Lung microvascular endothelial cell (primary cell): ENCODE measurements around the gene MTCH1. TPM values are rescaled to one million over a fixed set of nuclear protein-coding genes. Genes with fewer than 3 reads are reported as not detected.

Experiments
- DNase-seq, 2 donors: peaks; one replicate each; pipeline versions ENCODE4 v3.0.0 to v3.0.0-alpha.2; 2010; ENCODE audit warnings: low read depth in 2 of 2
- total RNA-seq: library from RNA; depleted of rRNA; stranded (reverse); fragments of >200 nt; gene quantifications from 2 replicates; pipeline ENCODE4 v1.2.1, GENCODE V29; 2014

Gene MTCH1
- total RNA-seq, 1 donor from 2014 or later, result 183 TPM

DNA sequence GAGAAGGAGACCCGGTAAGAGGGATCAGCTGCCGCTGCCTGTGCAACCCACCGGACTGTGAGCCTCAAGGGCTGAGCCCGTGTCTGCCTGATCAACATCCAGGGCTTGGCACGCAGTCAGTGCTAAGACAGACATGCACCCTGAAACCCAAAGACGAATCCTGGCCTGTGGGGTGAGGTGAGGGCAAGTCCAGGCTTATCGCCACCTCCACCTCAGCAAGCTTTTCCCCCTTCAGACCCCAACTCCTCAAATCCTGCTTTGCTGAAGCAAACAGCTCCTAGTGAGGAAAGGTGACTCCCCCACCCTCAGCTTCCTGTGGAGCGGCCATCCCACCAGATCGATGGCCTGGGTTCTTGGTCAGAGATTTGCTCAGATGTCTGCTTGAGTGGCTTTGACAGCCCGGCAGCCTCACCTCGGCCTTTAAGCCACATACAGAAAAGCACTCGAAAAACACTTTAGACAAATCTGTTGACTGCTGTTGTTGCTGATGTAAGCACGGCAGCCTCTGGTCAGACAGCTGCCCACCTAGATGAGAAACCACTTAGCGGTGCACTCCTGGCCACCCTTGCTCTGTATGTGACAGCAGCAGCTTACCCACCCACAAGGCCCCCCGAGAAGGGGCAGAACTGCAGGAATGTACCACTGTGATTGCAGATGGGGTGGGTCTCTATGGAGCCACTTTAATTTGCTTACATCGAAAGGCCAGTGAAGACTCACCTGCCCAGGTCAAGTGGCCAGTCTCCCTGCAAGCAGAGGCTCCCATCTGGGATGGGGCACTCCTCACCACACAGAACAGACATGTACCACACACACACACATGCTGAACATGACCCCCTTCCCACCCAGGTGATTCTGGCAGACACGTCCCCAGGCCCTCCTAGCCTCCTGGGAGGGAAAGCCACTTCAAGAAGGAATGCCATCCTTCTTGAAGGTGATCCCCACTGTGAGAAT is 14.8 kb downstream of the MTCH1 start:
- DNase-seq, result no peak

GRCh38 chr6:36969988-36970891 is 15.8 kb downstream of the MTCH1 start:
- no peak for DNase-seq

DNA sequence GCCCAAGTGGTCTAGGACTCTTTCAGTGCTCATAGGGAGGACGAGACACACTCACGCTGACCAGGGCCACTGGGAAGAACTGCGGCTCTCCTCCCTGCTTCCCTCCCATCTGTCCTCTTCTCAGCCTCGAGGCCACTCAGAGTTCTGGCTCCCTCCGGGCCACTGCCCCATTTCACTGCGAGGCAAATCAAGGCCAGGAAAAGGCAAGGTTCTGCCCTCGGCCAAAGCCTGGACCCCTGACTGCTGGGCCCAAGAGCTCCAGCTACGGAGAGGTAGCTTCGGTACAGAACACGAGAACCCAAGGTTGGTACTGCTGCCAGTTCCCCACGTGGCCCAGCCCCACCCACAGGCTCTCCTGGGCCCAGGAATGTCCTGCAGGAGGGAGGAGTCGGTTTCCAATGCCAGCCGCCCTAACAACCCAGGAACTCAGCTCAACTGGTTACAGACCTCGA is 16.7 kb downstream of the MTCH1 start:
- DNase-seq, result no peak

GRCh38 chr6:36968266-36968977 is 17.6 kb downstream of the MTCH1 start:
- DNase-seq, result no peak

- no peak for DNase-seq
Observed at GRCh38 chr6:36967757-36968156, 18.2 kb downstream of the MTCH1 start.

GRCh38 chr6:36967301-36967700 is 18.7 kb downstream of the MTCH1 start:
- no peak for DNase-seq

DNA sequence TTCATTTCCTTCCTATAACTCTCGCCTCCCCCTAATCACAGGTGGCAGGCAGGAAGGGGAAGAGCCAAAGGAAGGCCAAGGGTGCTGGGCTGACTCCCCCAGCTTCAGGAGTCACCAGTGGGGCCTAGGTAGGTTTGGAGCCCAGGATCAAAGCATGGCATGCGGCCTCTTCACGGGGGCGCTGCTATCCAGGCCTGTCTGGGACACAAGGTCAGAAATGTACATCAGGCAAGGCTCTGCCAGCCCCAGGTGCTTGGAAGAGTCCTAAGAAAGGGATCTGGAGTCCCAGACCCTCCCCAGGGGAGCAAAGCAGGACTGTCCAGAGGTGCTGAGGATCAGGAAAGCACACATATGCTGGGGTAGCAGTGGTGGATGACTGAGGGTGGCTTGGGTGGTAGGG is 21.1 kb downstream of the MTCH1 start:
- no peak for DNase-seq

DNA sequence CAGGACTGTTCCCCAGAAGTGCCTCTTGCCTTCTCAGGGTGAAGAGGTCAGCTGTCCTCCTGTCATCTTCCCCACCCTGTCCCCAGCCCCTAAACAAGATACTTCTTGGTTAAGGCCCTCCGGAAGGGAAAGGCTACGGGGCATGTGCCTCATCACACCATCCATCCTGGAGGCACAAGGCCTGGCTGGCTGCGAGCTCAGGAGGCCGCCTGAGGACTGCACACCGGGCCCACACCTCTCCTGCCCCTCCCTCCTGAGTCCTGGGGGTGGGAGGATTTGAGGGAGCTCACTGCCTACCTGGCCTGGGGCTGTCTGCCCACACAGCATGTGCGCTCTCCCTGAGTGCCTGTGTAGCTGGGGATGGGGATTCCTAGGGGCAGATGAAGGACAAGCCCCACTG is 21.6 kb downstream of the MTCH1 start:
- no peak for DNase-seq

- DNase-seq, result no peak
Observed at GRCh38 chr6:36963451-36964290, 22.3 kb downstream of the MTCH1 start.

DNA sequence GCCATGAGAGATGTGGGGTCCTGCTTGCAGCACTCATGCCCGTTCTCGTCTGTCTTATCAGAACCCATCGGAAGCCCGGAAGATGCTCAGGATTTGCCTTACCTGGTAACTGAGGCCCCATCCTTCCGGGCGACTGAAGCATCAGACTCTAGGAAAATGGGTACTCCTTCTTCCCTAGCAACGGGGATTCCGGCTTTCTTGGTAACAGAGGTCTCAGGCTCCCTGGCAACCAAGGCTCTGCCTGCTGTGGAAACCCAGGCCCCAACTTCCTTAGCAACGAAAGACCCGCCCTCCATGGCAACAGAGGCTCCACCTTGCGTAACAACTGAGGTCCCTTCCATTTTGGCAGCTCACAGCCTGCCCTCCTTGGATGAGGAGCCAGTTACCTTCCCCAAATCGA is 23.1 kb downstream of the MTCH1 start:
- peak in 1 of 2 donors; percentile 38 for DNase-seq

GRCh38 chr6:36961441-36962435 is 24.3 kb downstream of the MTCH1 start:
- no peak for DNase-seq

- DNase-seq, result no peak
Observed at GRCh38 chr6:36959555-36960250, 26.3 kb downstream of the MTCH1 start.

DNA sequence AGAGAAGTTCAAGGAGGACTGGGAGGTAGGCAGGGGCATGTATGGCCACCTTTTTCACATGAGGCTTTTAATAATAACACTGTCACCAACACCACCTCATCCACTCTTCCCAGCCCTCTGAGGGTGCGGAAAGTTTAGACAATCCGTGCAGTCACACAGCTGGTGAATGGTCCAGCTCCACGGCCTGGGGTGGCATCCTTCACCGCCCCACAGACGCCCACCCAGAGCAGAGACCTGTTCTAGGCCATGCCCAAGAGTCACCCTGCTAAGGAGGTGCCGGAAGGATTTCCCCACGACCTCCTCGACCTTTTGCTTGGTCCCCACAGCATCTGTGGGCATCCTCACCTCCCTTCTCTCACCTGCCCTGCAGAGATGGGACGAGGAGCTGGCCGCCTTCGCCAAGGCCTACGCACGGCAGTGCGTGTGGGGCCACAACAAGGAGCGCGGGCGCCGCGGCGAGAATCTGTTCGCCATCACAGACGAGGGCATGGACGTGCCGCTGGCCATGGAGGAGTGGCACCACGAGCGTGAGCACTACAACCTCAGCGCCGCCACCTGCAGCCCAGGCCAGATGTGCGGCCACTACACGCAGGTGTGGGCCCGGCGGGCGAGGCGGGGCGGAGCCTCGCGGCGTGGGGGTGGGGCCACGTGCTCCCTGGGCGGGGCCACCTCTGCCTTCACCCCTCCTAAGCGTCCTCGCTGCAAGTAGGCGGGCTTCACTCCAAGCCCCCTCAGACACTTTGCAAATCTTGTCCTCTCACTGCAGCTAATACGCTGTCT is 27.0 kb downstream of the MTCH1 start:
- DNase-seq, result no peak

- no peak for DNase-seq
Observed at GRCh38 chr6:36957773-36958271, 28.2 kb downstream of the MTCH1 start.

DNA sequence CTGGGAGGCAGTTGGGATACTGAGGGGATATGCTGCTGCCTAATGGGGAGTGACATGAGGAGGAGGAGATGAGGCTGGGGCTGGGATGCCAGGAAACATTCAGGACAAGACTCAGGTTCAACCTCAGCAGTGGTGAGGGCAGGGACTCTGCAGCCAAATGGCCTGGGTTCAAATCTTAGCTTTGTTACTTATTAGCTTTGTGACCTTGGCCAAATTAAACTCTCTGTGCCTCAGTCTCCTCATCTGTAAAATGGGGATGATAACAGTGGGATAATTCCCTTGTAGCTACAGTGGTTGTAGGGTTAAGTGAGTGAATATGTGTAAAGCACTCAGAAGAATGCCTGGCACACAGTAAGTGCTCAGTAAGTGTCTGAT is 29.6 kb downstream of the MTCH1 start:
- no peak for DNase-seq

- peak; percentile 36 to 48 for DNase-seq
Observed at GRCh38 chr6:36955671-36956445, 30.1 kb downstream of the MTCH1 start.

GRCh38 chr6:36955136-36955535 is 30.9 kb downstream of the MTCH1 start:
- no peak for DNase-seq
